GM23338 (cell line): ENCODE data around the gene GALNT6.

Source experiments
- EZH2 ChIP-seq: fragments of 200-600 bp; sonication (generic); IDR thresholded peaks from one replicate; pipeline ENCODE4 v1.8.0; 2017; ENCODE audit warnings: antibody characterized with exemption, mild to moderate bottlenecking, low read depth; ENCODE audit not compliant: unreplicated experiment
- POLR2AphosphoS5 ChIP-seq: IDR thresholded peaks from 2 replicates; pipeline ENCODE4 v1.6.1; 2016; ENCODE audit warnings: antibody characterized with exemption, low read depth
- TF ChIP-seq, protein P1 (sequence below), 2 experiments: fragments of 200-600 bp in 1 of 2; sonication (generic) in 1 of 2; conservative IDR thresholded peaks; 2 replicates each; pipeline versions ENCODE4 v1.5.1 to v1.6.1; 2016 to 2017; ENCODE audit warnings: antibody characterized with exemption in 2 of 2, low read depth in 2 of 2, mild to moderate bottlenecking in 2 of 2, moderate library complexity in 1 of 2
- TF ChIP-seq, protein P2 (sequence below): IDR thresholded peaks from one replicate; pipeline ENCODE4 v1.6.1; 2018; ENCODE audit warnings: antibody characterized with exemption; ENCODE audit not compliant: unreplicated experiment

DNA sequence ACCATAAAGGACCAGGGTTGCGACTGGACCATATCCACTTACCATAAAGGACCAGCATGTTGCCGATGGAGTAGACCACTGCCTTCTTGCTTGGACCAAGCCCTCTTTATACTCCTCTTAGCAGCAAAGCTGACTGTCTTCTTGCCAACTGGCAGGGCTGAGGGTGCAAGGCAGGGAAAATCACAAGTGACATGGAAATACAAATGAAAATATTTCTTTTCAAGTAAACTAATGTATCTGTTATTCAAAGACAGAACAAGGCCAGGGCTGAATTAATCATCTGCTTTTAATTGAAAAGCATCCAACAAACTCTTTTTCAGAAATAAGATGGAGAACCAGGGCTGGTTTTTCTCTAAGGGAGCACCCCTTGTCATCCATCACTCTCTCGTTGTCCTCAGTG, 44.6 kb downstream of the GALNT6 start, which contains the start of gene CELA1:
- TF ChIP-seq, protein P1, sequence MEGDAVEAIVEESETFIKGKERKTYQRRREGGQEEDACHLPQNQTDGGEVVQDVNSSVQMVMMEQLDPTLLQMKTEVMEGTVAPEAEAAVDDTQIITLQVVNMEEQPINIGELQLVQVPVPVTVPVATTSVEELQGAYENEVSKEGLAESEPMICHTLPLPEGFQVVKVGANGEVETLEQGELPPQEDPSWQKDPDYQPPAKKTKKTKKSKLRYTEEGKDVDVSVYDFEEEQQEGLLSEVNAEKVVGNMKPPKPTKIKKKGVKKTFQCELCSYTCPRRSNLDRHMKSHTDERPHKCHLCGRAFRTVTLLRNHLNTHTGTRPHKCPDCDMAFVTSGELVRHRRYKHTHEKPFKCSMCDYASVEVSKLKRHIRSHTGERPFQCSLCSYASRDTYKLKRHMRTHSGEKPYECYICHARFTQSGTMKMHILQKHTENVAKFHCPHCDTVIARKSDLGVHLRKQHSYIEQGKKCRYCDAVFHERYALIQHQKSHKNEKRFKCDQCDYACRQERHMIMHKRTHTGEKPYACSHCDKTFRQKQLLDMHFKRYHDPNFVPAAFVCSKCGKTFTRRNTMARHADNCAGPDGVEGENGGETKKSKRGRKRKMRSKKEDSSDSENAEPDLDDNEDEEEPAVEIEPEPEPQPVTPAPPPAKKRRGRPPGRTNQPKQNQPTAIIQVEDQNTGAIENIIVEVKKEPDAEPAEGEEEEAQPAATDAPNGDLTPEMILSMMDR (conservative IDR thresholded peaks at IDR 0.05; ENCODE audit: low read depth in 2 of 2), result no peak
- no peak for TF ChIP-seq EZH2
- TF ChIP-seq POLR2AphosphoS5, result no peak
- TF ChIP-seq, protein P2, sequence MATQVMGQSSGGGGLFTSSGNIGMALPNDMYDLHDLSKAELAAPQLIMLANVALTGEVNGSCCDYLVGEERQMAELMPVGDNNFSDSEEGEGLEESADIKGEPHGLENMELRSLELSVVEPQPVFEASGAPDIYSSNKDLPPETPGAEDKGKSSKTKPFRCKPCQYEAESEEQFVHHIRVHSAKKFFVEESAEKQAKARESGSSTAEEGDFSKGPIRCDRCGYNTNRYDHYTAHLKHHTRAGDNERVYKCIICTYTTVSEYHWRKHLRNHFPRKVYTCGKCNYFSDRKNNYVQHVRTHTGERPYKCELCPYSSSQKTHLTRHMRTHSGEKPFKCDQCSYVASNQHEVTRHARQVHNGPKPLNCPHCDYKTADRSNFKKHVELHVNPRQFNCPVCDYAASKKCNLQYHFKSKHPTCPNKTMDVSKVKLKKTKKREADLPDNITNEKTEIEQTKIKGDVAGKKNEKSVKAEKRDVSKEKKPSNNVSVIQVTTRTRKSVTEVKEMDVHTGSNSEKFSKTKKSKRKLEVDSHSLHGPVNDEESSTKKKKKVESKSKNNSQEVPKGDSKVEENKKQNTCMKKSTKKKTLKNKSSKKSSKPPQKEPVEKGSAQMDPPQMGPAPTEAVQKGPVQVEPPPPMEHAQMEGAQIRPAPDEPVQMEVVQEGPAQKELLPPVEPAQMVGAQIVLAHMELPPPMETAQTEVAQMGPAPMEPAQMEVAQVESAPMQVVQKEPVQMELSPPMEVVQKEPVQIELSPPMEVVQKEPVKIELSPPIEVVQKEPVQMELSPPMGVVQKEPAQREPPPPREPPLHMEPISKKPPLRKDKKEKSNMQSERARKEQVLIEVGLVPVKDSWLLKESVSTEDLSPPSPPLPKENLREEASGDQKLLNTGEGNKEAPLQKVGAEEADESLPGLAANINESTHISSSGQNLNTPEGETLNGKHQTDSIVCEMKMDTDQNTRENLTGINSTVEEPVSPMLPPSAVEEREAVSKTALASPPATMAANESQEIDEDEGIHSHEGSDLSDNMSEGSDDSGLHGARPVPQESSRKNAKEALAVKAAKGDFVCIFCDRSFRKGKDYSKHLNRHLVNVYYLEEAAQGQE, result no peak
